Measurements from ENCODE around the gene CDPF1. TPM values are rescaled to one million over a fixed set of nuclear protein-coding genes. Genes with fewer than 3 reads are reported as not detected.

CDPF1 gene
- total RNA-seq, 1 experiment from 2014 or later: 8.1 TPM

GRCh38 chr22:46233231-46233630 lies 16.9 kb downstream of the CDPF1 start:
- Histone ChIP-seq H2AK5ac (ENCODE audit: insufficient read length, low read length) (no peak overlapping the region), H3K79me2 (ENCODE audit: insufficient read depth, low read length) (no peaks in the 10 kb centered on the region), H3K79me1 (ENCODE audit: insufficient read depth, low read depth, low read length, poor library complexity, severe bottlenecking) (no peaks in the 10 kb centered on the region), H2AFZ (ENCODE audit: low read length) (no peak overlapping the region), H2BK5ac (ENCODE audit: insufficient read length, low read length) (no peak overlapping the region), H4K20me1 (ENCODE audit: control insufficient read depth, insufficient read depth, insufficient read length) (no peaks in the 10 kb centered on the region), H2BK15ac (ENCODE audit: low read depth, low read length) (no peak overlapping the region), H3K56ac (ENCODE audit: insufficient read length, low read depth, low read length) (no peak overlapping the region), H3K9ac (ENCODE audit: extremely low read depth, insufficient read length, low read length) (no peak overlapping the region), H3K4me2 (ENCODE audit: insufficient read depth, insufficient read length, low read length) (no peak overlapping the region), H4K8ac (replicated peaks; ENCODE audit: insufficient read length, low read depth, low read length) (no peak overlapping the region), H2BK12ac (ENCODE audit: insufficient read length, low read depth, low read length) (no peak overlapping the region), H3T11ph (ENCODE audit: low read length) (no peak overlapping the region), H3K23me2 (ENCODE audit: insufficient read length, low read depth, low read length, poor library complexity, severe bottlenecking) (no peaks in the 10 kb centered on the region), H3K23ac (ENCODE audit: insufficient read length, low read depth, low read length) (no peak overlapping the region), H3K4me1 (ENCODE audit: insufficient read depth, low read length) (no peaks in the 10 kb centered on the region), H3K14ac (ENCODE audit: insufficient read depth, low read length) (no peak overlapping the region), H3K9me3 (ENCODE audit: control insufficient read depth, low read depth, low read length) (no peaks in the 10 kb centered on the region), H3K27ac (ENCODE audit: insufficient read length, low read depth, low read length) (no peak overlapping the region), H3K4ac (ENCODE audit: low read depth, low read length) (no peak overlapping the region), H4K91ac (ENCODE audit: insufficient read length, low read depth, low read length) (no peak overlapping the region), H2BK120ac (ENCODE audit: low read depth, low read length, poor library complexity, severe bottlenecking) (no peak overlapping the region), H3K27me3 (ENCODE audit: insufficient read depth, low read length) (no peaks in the 10 kb centered on the region), H2BK20ac (ENCODE audit: low read depth, low read length, poor library complexity, severe bottlenecking) (no peak overlapping the region), H4K5ac (ENCODE audit: insufficient read length, low read depth, low read length) (no peak overlapping the region), H3K18ac (ENCODE audit: insufficient read length, low read depth, low read length) (no peak overlapping the region)
- H3K36me3 Mint-ChIP-seq (ENCODE audit: insufficient read depth in 1 of 3, low read depth in 3 of 3): peaks cover 2 to 4% (median 4%) of the 10 kb centered on the region in 3 experiments; a peak in 3 of 7 replicates
- DNase-seq: no peak
- no peaks in the 10 kb centered on the region for H3K4me1 Mint-ChIP-seq
- 0 out of 2 replicates have a peak, but pooled peaks cover 1% of the 10 kb centered on the region for H3K27me3 Mint-ChIP-seq (ENCODE audit: low read depth)
- no peak for TF ChIP-seq CTCF (conservative IDR thresholded peaks at IDR 0.05)
- H3K4me3 Mint-ChIP-seq: no peak overlapping the region
- WGBS (ENCODE audit: extremely low coverage, insufficient read length, low lambda C conversion rate): no CpG with 5 or more reads among the region's 9 CpGs
- H3K27ac Mint-ChIP-seq: no peak overlapping the region
- peaks cover 0 to 2% of the 10 kb centered on the region in 2 experiments; a peak in 2 of 5 replicates for H3K9me3 Mint-ChIP-seq
